Endothelial cell of umbilical vein (primary cell): Measurements from ENCODE around the gene ZNF254. TPM values are rescaled to one million over a fixed set of nuclear protein-coding genes. Genes with fewer than 3 reads are reported as not detected.
"Not testable (repeated sequence)": the region's sequence is repeated elsewhere in the genome, so short reads cannot be mapped to it uniquely, and the experiment has no call there.

Source experiments
- BruUV-seq: library from RNA; stranded (reverse); fragments of 400-500 nt; replicated peaks from 2 replicates; lab custom pipeline; 2021; lab: Mats Ljungman, UMichigan
- CTCF ChIA-PET: fragments of 300-600, 350-600 bp; sonication (Branson Sonifier 250); formaldehyde crosslinking; loops from one replicate; lab custom pipeline; 2021; ENCODE audit warnings: antibody characterized with exemption, inconsistent platforms; lab: Charles Lee
- POLR2A ChIA-PET: fragments of 300-600, 350-600 bp; sonication (Branson Sonifier 250); formaldehyde crosslinking; loops from one replicate; lab custom pipeline; 2021; ENCODE audit warnings: antibody characterized with exemption, inconsistent platforms; lab: Charles Lee
- DNase-seq: peaks from one replicate; pipeline ENCODE4 v3.0.0-alpha.2; 2011; ENCODE audit warnings: low read depth, low spot score
- FAIRE-seq: peaks from 2 replicates; lab custom pipeline; 2011; peaks lifted over from hg19 to GRCh38; lab: Jason Lieb, UNC
- H2AFZ ChIP-seq: 2 replicates; pipeline ENCODE4 v1.6.0; 2012; ENCODE audit warnings: low read depth, low read length, control low read depth, inconsistent platforms
- H3K27ac ChIP-seq: 2 replicates; pipeline ENCODE4 v1.5.1; 2011; ENCODE audit warnings: low read depth, mild to moderate bottlenecking, control low read depth, low read length, moderate library complexity; ENCODE audit not compliant: insufficient read depth
- H3K27me3 ChIP-seq, 2 experiments: 2 replicates each; pipeline versions ENCODE4 v1.6.0 to v1.6.1; 2011; ENCODE audit warnings: low read length in 2 of 2, mixed read lengths in 1 of 2; ENCODE audit not compliant: control insufficient read depth in 2 of 2, insufficient read depth in 2 of 2
- H3K36me3 ChIP-seq, 2 experiments: 2 replicates in 1 of 2; 3 replicates in 1 of 2; pipeline ENCODE4 v1.5.1; 2011; ENCODE audit warnings: low read length in 2 of 2, mild to moderate bottlenecking in 1 of 2, moderate library complexity in 1 of 2; ENCODE audit not compliant: control insufficient read depth in 2 of 2, insufficient read depth in 2 of 2; ENCODE audit errors: extremely low read depth in 1 of 2
- H3K4me1 ChIP-seq: 3 replicates; pipeline ENCODE4 v1.5.1; 2011; ENCODE audit warnings: mild to moderate bottlenecking, low read length; ENCODE audit not compliant: control insufficient read depth, insufficient read depth; ENCODE audit errors: extremely low read depth
- H3K4me2 ChIP-seq: 2 replicates; pipeline ENCODE4 v1.6.1; 2011; ENCODE audit warnings: low read length, control low read depth, mixed read lengths; ENCODE audit not compliant: insufficient read depth
- H3K4me3 ChIP-seq, 3 experiments: fragments of 200-600 bp in 1 of 3; sonication (generic), shearing (Covaris generic) in 1 of 3; replicated peaks in 1 of 3; 2 replicates each; pipeline ENCODE4 v1.5.1; 2011 to 2016; ENCODE audit warnings: control low read depth in 3 of 3, low read length in 3 of 3, mild to moderate bottlenecking in 2 of 3, inconsistent platforms in 1 of 3, low read depth in 1 of 3, moderate library complexity in 1 of 3; ENCODE audit not compliant: insufficient read depth in 1 of 3
- H3K79me2 ChIP-seq: 2 replicates; pipeline ENCODE4 v1.6.0; 2012; ENCODE audit warnings: low read length, inconsistent platforms; ENCODE audit not compliant: control insufficient read depth, insufficient read depth
- H3K9ac ChIP-seq: replicated peaks from 2 replicates; pipeline ENCODE3; 2011; ENCODE audit warnings: low read length, control low read depth; ENCODE audit not compliant: insufficient read depth; ENCODE audit errors: extremely low read depth
- H3K9me1 ChIP-seq: replicated peaks from 3 replicates; pipeline ENCODE4 v1.6.0; 2011; ENCODE audit warnings: mild to moderate bottlenecking, low read length; ENCODE audit not compliant: control insufficient read depth, insufficient read depth; ENCODE audit errors: extremely low read depth
- H3K9me3 ChIP-seq: replicated peaks from 2 replicates; pipeline ENCODE4 v1.5.1; 2012; ENCODE audit warnings: low read length, inconsistent platforms; ENCODE audit not compliant: control insufficient read depth, insufficient read depth
- H4K20me1 ChIP-seq: replicated peaks from 2 replicates; pipeline ENCODE3; 2011; ENCODE audit warnings: mild to moderate bottlenecking, low read length; ENCODE audit not compliant: control insufficient read depth, insufficient read depth; ENCODE audit errors: extremely low read depth
- EZH2 ChIP-seq: IDR thresholded peaks from 2 replicates; pipeline ENCODE4 v1.6.1; 2012; ENCODE audit warnings: borderline replicate concordance, low read depth, mild to moderate bottlenecking, moderate library complexity, low read length, inconsistent platforms; ENCODE audit not compliant: severe bottlenecking
- FOS ChIP-seq: IDR thresholded peaks from 2 replicates; pipeline ENCODE4 v1.6.1; 2011; ENCODE audit warnings: mild to moderate bottlenecking, low read length, moderate library complexity, borderline replicate concordance; ENCODE audit not compliant: insufficient read depth
- GATA2 ChIP-seq: IDR thresholded peaks from 2 replicates; pipeline ENCODE4 v1.7.0; 2011; ENCODE audit warnings: low read depth, mild to moderate bottlenecking, moderate library complexity, mixed read lengths, low read length; ENCODE audit not compliant: insufficient read length, insufficient read depth
- JUN ChIP-seq: IDR thresholded peaks from 2 replicates; pipeline ENCODE4 v1.6.1; 2011; ENCODE audit warnings: borderline replicate concordance, low read depth; ENCODE audit not compliant: insufficient read length, insufficient read depth
- MYC ChIP-seq: IDR thresholded peaks from one replicate; pipeline ENCODE4 v1.6.1; 2011; ENCODE audit warnings: mild to moderate bottlenecking, low read depth, low read length
- POLR2A ChIP-seq: IDR thresholded peaks from 2 replicates; pipeline ENCODE4 v1.6.1; 2012; ENCODE audit warnings: low read depth, mild to moderate bottlenecking, control low read depth, low read length
- POLR2AphosphoS5 ChIP-seq: IDR thresholded peaks from 2 replicates; pipeline ENCODE4 v1.6.1; 2012; ENCODE audit warnings: low read depth, mild to moderate bottlenecking, control low read depth, low read length, moderate library complexity; ENCODE audit not compliant: insufficient read depth
- dilution Hi-C: fragments of 300-500 bp; cut with MboI; formaldehyde crosslinking; loops from one replicate; pipeline ENCODE4 v1.15.0; 2019; ENCODE audit warnings: low sequenced_read_pairs; ENCODE audit not compliant: extremely low pct_ligation_motif_present
- intact Hi-C: fragments of 100-400 bp; cut with micrococcal nuclease; formaldehyde crosslinking; loops from one replicate; pipeline ENCODE4 v1.10.0; 2022
- polyA plus RNA-seq, 4 experiments: library from polyadenylated mRNA; depleted of rRNA in 3 of 4; stranded (reverse) in 3 of 4; unstranded in 1 of 4; fragments of >200 nt; gene quantifications; 2 replicates each; pipeline versions ENCODE4 v1.2.1 to v1.2.3, GENCODE V29; 2011 to 2012; ENCODE audit warnings: missing spikeins in 1 of 4
- total RNA-seq: library from RNA; stranded (reverse); gene quantifications from 2 replicates; pipeline ENCODE4 v1.2.3, GENCODE V29; 2021
- TF ChIP-seq, protein P1 (sequence below), 2 donors: IDR thresholded peaks; 1 replicate in 1 of 2; 2 replicates in 1 of 2; pipeline ENCODE4 v1.5.1; 2011; ENCODE audit warnings: low read length in 2 of 2, mild to moderate bottlenecking in 2 of 2, moderate library complexity in 2 of 2, control low read depth in 1 of 2, inconsistent platforms in 1 of 2, low read depth in 1 of 2; ENCODE audit not compliant: insufficient read depth in 1 of 2; ENCODE audit errors: extremely low read depth in 1 of 2
- TF ChIP-seq, protein P2 (sequence below): IDR thresholded peaks from 2 replicates; pipeline ENCODE4 v1.6.1; 2011; ENCODE audit not compliant: insufficient read depth, insufficient read length

The ZNF254 gene
- total and polyA plus RNA-seq, 2 donors (not counting 3 experiments of a cell fraction or from before 2014, with no cell fraction given): 4.9 to 16.0 TPM

DNA sequence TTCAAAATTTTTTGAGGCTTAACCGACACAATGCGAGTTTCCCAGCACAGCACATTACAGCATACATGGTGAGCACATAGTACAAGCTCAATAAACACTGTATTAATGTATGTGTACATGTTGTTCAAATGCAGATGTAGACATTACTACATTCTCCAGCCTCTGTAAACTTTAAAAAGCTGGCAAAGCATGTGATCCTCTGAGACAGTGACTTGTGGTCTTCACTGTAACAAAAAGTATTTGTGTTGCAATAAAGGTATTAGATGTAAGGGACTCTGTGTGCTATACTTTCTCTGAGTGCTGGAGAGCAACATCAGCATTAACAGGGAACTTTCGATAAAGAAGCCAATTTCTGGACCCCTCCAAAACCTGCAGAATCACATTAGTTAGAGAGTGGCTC is 46.4 kb upstream of the ZNF254 start:
- ChIA-PET POLR2A (interaction anchor here (1.0 kb wide), 1 partner anchor 46 kb away, joined by 4 read pairs; the partner anchor contains the start of gene ZNF254), CTCF (no interaction called here)
- DNase-seq (no peak), FAIRE-seq (no peak)
- Histone ChIP-seq H2AFZ (no peak overlapping the region), H3K27me3 (no peaks in the 10 kb centered on the region), H3K4me3 (no peak overlapping the region), H3K27ac (no peak overlapping the region), H3K9me3 (no peaks in the 10 kb centered on the region), H3K36me3 (peaks cover 2 to 4% of the 10 kb centered on the region in 2 experiments), H3K4me1 (no peaks in the 10 kb centered on the region), H3K79me2 (peaks cover 45% of the 10 kb centered on the region), H4K20me1 (peaks cover 3% of the 10 kb centered on the region), H3K9me1 (no peaks in the 10 kb centered on the region), H3K4me2 (no peak overlapping the region), H3K9ac (no peak overlapping the region)
- TF ChIP-seq MYC: no peak
- no peak for TF ChIP-seq GATA2
- no peak for TF ChIP-seq JUN
- TF ChIP-seq, protein P1, sequence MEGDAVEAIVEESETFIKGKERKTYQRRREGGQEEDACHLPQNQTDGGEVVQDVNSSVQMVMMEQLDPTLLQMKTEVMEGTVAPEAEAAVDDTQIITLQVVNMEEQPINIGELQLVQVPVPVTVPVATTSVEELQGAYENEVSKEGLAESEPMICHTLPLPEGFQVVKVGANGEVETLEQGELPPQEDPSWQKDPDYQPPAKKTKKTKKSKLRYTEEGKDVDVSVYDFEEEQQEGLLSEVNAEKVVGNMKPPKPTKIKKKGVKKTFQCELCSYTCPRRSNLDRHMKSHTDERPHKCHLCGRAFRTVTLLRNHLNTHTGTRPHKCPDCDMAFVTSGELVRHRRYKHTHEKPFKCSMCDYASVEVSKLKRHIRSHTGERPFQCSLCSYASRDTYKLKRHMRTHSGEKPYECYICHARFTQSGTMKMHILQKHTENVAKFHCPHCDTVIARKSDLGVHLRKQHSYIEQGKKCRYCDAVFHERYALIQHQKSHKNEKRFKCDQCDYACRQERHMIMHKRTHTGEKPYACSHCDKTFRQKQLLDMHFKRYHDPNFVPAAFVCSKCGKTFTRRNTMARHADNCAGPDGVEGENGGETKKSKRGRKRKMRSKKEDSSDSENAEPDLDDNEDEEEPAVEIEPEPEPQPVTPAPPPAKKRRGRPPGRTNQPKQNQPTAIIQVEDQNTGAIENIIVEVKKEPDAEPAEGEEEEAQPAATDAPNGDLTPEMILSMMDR (IDR thresholded peaks at IDR 0.05; ENCODE audit: extremely low read depth in 1 of 2, insufficient read depth in 1 of 2, low read depth in 1 of 2, low read length in 2 of 2): no peak
- TF ChIP-seq, protein P2, sequence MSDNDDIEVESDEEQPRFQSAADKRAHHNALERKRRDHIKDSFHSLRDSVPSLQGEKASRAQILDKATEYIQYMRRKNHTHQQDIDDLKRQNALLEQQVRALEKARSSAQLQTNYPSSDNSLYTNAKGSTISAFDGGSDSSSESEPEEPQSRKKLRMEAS: no peak
- TF ChIP-seq FOS: no peak
- TF ChIP-seq POLR2AphosphoS5: no peak
- no peak for TF ChIP-seq POLR2A
- no peak for TF ChIP-seq EZH2
- intact Hi-C loops: no loop called here
- no TSS peak for BruUV-seq
- dilution Hi-C loops: no loop called here

DNA sequence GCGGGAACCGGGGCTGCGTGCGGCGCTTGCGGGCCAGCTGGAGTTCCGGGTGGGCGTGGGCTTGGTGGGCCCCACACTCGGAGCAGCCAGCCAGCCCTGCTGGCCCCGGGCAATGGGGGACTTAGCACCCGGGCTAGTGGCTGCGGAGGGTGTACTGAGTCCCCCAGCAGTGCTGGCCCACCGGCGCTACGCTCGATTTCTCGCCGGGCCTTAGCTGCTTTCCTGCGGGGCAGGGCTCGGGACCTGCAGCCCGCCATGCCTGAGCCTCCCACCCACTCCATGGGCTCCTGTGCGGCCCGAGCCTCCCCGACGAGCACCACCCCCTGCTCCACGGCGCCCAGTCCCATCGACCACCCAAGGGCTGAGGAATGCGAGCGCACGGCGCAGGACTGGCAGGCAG is 45.7 kb upstream of the ZNF254 start:
- CTCF ChIA-PET, POLR2A ChIA-PET, H3K9me3 ChIP-seq, dilution Hi-C loops, H3K9ac ChIP-seq, H3K4me3 ChIP-seq, H3K27me3 ChIP-seq, H2AFZ ChIP-seq, H3K9me1 ChIP-seq, H3K4me1 ChIP-seq, H3K4me2 ChIP-seq, BruUV-seq, H4K20me1 ChIP-seq, FAIRE-seq, H3K27ac ChIP-seq, H3K36me3 ChIP-seq, DNase-seq, intact Hi-C loops: not testable (repeated sequence)
- H3K79me2 ChIP-seq: peaks cover 39% of the 10 kb centered on the region
